GM21360 (cell line): ENCODE results near the gene ZNF668.
"Not testable (repeated sequence)": the region's sequence is repeated elsewhere in the genome, so short reads cannot be mapped to it uniquely, and the experiment has no call there.

Experiments
- ATAC-seq: cut with Tn5 transposase; IDR thresholded peaks from one replicate; pipeline ENCODE4 v1.9.1; 2021; ENCODE audit warnings: mild to moderate bottlenecking, moderate library complexity; ENCODE audit not compliant: unreplicated experiment

The ZNF668 gene

GRCh38 chr16:31100876-31101641 is 27.0 kb upstream of the ZNF668 start:
- not testable (repeated sequence) for ATAC-seq

DNA sequence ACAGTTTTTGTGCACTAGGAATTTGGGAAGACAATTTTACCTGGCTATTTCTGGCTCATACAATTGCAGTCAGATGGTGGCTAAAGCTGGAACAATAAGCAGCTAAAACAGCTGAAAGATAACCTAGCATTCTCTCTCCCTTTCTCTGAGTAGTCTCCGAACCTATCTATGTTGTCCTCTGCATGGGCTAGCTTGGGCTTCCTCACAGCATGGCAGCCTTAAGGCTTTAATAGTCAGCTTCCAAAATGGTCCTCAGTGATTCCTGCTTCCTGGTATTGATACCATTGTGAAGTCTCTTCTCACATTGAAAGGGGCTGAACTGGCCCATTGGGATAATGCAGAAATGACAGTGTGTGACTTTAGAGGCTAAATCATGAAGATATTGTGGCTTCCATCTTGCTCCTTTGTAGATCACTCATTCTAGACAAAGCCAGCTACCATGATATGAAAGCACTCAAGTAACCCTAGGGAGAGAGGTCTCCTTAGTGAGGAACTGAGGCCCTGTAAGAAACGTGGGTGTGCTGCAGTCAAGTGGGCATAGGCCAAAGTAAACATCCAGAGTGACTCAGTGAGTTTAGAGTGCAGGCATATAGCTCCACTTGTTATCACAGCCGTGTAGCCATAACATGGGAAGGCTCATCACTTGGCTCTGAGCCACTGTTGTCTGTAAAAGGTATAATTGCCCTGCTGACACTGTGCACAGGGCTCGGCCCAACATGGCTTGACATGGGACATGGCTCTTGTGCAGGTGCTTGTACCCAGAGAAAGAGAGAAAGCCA is 26.0 kb upstream of the ZNF668 start:
- ATAC-seq: no peak

- peak; percentile 69 for ATAC-seq
Observed at GRCh38 chr16:31094424-31095120, 20.5 kb upstream of the ZNF668 start, which contains the start of gene VKORC1. TSS of gene VKORC1 (minus strand) at chr16:31094797. CDS start at chr16:31094729, 68 bp downstream.

DNA sequence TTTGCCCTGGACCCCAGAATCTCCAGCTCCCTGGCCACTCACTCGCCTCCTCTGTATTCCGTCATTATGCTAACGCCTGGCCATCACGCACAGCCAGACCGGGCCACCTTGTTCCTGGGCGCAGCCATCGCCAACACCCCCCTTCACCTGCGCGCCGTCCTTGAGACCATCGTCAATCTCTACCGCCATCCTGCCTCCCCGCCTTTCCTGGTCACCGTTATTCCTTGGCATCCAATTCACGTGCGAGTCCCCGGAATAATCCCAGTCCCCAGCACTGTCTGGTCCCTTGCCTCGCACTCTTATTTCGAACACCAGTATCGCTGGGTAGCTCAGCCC is 20.0 kb upstream of the ZNF668 start:
- no peak for ATAC-seq

DNA sequence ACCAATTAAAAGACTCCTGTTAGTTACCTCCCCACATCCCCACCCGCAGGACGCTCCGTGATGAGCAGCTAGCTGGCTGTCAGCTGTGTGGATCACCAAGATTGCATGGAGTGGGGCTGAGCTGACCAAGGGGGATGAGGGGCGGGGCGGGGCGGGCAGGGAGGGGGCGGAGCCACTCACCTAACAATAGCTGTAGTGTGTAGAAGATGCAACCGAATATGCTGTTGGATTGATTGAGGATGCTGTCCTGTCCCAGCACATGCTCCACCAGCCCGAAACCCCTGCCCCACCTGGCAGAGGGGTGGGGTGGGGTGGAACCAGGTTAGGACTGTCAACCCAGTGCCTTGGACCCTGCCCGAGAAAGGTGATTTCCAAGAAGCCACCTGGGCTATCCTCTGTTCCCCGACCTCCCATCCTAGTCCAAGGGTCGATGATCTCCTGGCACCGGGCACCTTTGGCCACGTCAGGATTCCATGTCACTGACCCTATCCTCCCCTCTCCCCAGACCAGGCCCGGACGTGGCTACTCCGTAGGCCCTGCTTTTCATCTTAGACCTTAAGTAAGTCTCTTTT is 19.2 kb upstream of the ZNF668 start:
- no peak for ATAC-seq

- no peak for ATAC-seq
Observed at GRCh38 chr16:31092330-31092729, 18.3 kb upstream of the ZNF668 start.

DNA sequence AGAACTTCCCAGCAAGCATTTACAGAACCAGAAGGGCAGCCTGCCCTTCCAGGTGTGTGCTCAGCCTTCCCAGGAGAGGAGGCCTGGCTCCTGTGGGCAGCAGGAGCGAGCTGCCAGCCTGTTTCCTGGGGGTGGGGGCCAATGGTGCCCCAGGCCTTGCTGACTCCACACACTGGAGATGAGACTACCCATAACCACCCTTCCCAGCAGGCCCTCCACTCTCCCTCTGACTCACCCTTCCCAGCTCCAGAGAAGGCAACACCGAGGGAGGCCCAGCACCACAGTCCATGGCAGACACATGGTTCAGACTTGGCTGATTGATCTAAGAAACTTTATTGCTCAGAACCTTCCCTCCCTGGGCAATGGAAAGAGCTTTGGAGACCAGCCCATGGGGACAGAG is 16.5 kb upstream of the ZNF668 start:
- ATAC-seq: no peak

DNA sequence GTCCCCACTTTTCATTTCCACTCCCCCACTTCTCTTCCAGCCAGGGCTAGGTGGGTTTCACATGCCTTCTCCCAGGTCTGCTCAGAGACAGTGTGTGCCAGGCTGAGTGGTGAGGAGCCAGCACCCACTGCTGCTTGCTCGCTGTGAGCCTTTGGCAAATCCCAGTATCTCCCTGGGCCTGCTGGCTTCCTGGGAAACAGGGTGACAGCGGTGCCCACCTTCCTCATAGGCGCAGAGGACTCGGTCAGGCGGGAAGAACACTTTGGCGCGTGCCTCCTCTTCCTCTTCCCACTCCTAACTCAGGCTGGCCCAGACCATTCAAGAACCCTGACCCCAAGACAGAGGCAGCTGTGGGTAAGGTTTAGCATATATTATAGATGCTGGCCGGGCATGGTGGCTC is 15.2 kb upstream of the ZNF668 start:
- ATAC-seq: no peak

- ATAC-seq: no peak
Observed at GRCh38 chr16:31088459-31089183, 14.6 kb upstream of the ZNF668 start, which contains the start of gene PRSS53. TSS of gene PRSS53 (minus strand) at chr16:31088943. CDS start at chr16:31088809, 134 bp downstream.

GRCh38 chr16:31087971-31088370 is 13.9 kb upstream of the ZNF668 start:
- ATAC-seq: no peak

GRCh38 chr16:31087481-31087880 is 13.4 kb upstream of the ZNF668 start:
- no peak for ATAC-seq

DNA sequence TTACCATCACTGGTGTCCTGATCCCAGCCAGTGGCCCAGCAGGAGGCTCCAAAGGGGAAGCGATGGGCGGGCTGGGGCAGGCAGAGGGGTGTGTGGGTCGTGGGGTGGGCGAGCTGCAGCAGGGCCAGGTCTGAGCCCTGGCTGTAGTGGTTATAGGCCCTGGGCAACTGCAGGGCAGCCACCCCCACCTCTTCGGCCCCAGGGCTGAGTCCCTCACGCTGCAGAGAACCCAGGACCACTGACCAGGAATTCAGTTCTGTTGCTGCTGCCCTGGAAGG is 12.5 kb upstream of the ZNF668 start:
- ATAC-seq: no peak

GRCh38 chr16:31085873-31086628 is 12.0 kb upstream of the ZNF668 start:
- ATAC-seq: no peak

DNA sequence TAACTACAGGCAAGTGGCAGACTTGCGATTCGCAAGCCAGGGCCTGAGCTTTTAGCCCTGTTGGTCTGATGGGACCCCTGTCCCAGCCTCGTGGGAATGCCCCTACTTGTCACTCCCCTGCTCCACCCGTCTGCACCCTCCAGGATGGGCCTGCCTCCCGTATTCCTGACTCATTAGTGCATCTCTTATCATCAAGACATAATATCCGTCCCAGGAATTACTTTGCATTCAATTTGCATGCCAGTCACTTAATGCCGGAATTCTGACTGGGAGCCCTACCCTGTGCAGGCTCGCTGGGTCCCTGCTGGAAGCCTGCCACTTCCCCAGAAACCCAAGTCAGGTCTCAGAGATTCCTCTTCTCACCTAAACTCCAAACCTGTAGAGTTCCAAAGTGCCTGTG is 11.4 kb upstream of the ZNF668 start:
- no peak for ATAC-seq

GRCh38 chr16:31084584-31085302 is 10.7 kb upstream of the ZNF668 start:
- no peak for ATAC-seq

DNA sequence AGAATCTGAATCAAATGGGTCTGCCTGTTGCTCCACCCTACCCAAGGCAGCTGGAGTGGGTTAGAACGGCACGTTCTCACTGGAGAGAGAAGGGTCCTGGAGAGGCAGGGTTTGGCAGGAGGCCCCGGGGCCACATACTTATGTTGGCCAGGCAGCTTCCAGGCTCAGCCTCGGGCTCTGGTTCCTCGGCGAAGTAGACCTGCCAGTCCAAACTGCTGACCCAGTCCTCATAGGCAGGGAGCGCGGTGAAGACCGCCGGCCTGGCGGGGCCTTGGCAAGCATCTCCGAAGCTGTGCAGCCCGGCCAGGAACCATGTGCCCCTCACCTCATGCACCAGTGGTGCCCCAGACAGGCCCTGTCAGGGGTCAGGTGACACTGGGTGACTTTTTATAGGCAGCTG is 9.9 kb upstream of the ZNF668 start:
- no peak for ATAC-seq

- ATAC-seq: no peak
Observed at GRCh38 chr16:31083556-31083955, 9.5 kb upstream of the ZNF668 start.

DNA sequence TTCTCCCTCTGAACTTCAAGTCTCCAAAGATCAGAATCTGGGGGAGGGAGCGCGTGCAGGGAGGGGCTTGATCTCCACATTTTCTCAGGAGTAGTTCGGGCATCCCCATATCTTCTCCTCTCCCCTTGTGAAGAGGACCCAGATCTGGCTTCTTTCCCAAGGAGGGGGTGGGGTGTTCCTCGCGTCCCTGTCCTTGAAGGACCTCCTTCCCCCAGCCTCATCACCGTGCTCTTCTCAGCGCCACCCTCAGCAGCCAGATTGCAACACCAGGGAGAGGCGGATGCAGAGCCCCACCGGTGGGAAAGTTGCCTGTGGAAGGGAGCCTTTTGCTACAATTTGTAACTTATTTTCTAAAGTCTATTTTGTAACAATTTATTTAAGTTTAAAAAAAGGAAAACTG is 9.0 kb upstream of the ZNF668 start:
- no peak for ATAC-seq

- ATAC-seq: no peak
Observed at GRCh38 chr16:31082368-31083045, 8.5 kb upstream of the ZNF668 start.
